OCI-M2 (cell line): Measurements from ENCODE around the gene FAM117B.
"Not testable (repeated sequence)": the region's sequence is repeated elsewhere in the genome, so short reads cannot be mapped to it uniquely, and the experiment has no call there.

Experiments
- DNase-seq: peaks from one replicate; lab custom pipeline; 2025; ENCODE audit not compliant: unreplicated experiment; lab: John Stamatoyannopoulos, UW

FAM117B gene

DNA sequence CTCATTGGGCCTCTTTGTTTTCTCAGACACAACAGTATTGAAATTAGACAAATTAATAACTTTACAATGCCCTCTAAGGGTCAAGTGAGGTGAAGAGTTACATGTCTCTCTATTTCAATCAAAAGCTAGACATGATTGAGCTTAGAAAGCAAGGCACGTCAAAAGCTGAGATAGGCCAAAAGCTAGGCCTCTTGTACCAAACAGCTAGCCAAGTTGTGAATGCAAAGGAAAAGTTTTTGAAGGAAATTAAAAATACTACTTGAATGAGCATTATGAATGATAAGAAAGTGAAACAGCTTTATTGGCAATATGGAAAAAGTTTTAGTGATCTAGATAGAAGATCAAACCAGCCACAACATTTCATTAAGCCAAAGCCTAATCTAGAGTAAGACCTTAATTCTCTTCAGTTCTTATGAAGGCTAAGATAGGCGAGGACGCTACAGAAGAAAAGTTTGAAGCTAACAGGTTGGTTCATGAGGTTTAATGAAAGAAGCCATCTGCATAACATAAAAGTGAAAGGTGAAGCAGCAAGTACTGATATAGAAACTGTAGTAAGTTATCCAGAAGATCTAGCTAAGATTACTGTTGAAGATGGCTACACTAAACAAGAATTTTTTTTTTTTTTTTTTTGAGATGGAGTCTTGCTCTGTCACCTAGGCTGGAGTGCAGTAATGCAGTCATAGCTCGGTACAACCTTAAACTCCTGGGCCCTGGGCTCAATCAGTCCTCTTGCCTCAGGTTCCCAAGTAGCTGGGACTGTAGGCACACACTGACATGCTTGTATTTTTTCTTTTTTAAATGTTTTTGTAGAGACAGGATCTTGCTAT is 65.5 kb downstream of the FAM117B start:
- DNase-seq, result no peak

DNA sequence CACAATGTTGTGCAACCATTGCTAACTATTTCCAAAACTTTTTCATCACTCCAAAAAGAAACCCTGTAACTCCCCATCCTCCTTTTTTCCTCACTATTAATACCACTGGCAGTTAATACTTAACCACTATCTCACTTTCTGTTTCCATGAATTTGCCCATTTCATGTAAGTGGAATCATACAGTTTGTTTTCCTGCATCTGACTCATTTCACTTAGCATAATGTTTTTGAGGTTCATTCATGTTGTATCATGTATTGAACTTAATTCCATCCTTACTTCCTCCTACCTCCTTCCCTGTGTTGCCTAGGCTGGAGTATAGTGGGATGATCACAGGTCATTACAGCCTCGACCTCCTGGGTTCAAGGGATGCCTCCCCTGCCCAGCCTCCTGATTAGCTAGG is 68.3 kb downstream of the FAM117B start:
- DNase-seq, result no peak

DNA sequence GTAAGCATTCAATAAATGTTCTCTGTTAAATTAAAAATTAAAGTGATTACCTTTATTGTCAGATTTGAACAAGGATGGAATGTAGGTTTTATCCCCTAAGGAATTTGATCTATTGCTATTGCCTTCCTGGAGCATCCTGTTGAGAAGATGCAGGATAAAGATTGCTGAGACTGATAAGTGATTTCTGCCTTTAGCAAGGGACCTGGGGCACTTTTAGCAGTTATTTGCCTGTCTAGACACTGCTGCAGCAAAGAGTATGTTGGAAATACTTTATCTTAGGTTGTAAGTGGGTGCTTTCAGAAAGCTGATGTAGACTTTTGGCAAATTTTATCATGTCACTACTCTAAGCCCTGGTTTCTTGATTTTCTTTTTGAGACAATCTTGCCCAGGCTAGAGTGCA is 69.5 kb downstream of the FAM117B start:
- no peak for DNase-seq

DNA sequence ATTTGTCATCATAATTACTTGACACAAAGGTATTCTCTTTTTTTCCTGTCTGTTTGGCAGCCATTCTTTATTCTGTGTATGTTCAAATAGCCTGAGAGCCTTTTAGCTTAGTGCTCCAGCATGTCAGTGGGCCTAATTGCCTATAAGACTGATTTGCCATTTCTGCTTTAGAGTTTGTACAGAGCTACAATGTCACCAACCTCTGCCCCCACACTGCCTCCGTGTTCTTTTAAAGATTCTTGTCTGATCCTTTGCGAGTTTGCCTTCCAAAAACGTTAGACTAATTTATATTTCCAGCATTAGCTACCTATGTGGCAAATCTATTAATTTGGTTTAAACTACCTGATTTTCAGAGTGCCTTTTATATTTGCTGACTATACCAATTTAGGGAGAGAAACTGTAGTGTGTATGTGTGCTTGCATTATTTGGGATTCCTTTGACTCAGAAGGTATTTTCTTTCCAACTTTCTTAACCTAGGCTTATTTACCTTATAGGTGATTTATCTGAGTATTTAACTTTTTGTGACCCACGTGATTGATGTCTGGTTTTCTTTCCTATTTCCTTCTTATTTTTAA is 70.8 kb downstream of the FAM117B start:
- DNase-seq, result no peak

DNA sequence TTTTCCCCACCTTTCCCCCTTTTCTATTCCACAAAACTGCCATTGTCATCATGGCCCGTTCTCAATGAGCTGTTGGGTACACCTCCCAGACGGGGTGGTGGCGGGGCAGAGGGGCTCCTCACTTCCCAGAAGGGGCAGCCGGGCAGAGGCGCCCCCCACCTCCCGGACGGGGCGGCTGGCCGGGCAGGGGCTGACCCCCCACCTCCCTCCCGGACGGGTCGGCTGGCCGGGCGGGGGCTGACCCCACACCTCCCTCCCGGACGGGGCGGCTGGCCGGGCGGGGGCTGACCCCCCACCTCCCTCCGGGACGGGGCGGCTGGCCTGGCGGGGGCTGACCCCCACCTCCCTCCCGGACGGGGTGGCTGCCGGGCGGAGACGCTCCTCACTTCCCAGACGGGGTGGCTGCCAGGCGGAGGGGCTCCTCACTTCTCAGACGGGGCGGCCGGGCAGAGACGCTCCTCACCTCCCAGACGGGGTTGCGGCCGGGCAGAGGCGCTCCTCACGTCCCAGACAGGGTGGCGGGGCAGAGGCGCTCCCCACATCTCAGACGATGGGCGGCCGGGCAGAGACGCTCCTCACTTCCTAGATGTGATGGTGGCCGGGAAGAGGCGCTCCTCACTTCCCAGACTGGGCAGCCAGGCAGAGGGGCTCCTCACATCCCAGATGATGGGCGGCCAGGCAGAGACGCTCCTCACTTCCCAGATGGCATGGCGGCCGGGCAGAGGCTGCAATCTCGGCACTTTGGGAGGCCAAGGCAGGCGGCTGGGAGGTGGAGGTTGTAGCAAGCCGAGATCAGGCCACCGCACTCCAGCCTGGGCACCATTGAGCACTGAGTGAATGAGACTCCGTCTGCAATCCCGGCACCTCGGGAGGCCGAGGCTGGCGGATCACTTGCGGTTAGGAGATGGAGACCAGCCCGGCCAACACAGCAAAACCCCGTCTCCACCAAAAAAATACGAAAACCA is 80.5 kb downstream of the FAM117B start:
- DNase-seq, result not testable (repeated sequence)

DNA sequence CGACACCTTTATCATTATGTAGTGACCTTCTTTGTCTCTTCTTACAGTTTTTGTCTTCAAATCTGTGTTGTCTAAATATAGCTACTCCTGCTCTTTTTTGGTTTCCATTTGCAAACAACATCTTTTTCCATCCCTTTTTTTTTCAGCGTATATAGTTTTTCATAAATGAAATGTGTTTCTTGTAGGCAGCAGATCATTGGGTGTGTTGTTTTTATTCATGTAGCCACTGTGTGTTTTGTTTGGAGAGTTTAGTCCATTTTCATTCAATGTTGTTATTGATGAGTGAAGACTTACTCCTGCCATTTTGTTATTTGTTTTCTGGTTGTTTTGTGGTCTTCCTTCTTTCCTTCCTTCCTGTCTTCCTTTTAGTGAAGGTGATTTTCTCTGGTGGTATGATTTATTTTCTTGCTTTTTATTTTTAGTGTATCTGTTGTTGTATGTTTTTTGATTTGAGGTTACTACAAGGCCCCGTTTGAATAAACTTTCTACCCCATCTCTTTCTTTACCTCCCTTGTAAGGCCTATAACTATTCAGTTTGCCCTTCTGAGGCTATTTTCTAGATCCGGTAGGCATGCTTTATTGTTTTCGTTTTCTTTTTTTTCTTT is 81.4 kb downstream of the FAM117B start:
- DNase-seq, result no peak

DNA sequence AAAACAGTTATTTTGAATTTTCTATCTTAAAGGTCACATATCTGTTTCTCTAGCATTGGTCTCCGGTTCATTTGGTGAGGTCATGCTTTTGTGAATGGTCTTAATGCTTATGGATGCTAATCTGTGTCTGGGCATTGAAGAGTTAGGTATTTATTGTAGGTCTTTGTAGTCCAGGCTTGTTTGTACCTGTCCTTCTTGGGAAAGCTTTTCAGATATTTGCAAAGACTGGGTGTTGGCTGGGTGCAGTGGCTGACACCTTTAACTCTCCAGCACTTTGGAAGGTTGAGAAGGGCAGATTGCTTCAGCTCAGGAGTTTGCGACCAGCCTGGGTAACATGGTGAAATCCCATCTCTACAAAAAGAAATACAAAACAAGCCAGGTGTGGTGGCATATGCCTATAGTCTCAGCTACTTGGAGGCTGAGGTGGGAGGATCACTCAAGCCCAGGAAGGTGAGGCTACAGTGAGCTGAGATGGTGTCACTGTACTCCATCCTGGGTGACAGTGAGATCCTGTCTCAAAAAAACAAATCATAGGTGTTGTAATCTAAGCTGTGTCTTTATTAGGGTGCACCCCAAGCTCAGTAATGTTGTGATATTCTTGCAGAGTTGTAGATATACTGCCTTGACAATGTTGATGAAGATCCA is 82.3 kb downstream of the FAM117B start:
- DNase-seq, result no peak

DNA sequence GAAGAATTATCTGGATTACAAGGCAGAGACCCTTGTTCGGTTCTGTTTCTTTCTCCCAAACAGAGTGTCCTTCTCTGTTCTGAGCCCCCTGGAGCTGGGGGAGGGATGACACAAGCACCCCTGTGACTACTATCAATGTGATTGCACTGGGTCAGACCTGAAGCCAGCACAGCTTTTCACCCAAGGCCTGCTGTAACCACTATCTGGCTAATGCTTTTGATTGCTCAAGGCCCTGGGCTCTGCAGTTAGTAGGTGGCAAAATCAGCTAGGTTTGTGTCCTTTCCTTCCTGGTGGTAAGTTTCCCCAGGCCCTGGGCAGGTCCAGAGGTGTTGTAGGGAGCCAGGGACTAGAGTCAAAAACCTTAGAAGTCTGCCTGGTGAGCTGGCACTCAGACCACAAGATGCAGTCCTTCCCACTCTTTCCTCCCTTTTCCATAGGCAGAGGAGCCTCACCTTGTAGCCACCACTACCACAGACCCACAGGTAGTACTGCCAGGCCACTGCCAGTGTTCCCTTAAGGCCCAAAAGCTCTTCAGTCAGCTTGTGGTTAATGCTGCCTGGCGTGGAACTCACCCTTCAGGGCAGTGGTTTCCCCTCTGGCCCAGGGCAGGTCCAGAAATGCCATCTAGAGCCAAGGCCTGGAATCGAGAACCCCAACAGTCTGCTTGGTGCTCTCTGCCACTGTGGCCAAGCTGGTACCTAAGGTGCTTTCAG is 83.0 kb downstream of the FAM117B start:
- no peak for DNase-seq

DNA sequence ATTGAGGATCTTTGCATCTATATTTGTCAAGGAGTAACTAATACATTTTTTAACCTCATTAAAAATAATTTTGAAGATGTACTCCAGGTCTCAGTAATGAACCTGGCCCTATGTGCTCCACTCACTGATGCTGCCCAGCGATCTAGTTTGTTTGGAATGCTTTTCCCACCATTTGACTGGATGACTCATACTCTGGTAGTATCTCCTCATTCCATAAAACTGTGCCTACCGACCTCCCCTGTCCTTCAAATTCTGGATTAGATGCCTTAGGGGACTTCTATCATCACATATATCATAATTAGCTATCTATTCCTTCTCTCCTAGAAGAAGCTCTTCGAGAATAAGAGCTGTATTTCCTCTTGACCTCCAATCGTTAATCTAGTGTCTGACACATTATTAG is 83.8 kb downstream of the FAM117B start:
- DNase-seq, result no peak

DNA sequence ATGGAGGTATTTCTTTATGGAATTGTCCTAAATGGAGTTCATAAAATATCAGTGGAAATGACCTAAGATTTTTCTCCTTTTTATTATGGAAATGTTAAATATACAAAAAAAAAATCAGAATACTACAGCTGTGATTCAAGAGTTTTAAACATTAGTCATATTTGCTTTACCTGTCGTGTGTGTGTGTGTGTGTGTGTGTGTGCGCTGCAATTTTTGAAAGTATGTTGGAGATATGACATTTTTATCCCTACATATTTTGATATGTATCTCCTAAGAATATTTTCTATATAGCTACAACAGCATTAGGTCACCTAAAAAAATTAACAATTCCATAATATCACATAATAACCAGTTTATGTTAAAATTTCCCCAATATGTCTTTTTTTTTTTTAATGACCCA is 85.5 kb downstream of the FAM117B start:
- no peak for DNase-seq

DNA sequence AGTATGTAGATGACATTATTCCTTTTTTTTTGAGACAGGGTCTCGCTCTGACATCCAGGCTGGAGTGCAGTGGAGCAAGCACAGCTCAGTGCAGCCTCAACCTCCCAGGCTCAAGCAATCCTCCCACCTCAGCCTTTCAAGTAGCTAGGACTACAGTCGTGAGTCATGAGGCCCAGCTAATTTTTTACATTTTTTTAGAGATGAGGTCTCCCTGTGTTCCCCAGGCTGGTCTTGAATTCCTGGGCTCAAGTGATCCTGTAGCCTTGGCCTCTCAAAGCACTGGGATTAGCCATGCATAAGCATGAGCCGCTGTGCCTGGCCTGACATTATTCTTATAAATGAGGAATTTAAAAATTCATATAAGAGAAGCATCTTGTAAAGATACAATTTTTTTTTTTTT is 86.9 kb downstream of the FAM117B start:
- no peak for DNase-seq

DNA sequence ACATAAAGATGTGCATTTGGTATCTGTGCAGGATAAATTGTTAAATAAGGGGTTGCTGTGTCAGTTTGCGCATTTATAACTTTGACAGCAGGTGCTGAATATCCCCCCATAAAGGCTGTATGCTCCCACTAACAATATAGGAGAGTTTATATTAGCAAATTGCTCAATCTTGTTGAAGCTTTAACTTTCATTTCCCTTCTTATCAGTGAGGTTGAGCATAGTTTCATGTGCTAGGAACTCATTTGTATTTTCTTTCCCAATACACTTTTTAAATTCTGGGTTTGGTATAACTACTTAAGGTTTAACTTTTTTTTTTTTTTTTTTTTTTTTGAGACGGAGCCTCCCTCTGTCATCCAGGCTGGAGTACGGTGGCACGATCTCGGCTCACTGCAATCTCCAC is 89.0 kb downstream of the FAM117B start:
- no peak for DNase-seq

DNA sequence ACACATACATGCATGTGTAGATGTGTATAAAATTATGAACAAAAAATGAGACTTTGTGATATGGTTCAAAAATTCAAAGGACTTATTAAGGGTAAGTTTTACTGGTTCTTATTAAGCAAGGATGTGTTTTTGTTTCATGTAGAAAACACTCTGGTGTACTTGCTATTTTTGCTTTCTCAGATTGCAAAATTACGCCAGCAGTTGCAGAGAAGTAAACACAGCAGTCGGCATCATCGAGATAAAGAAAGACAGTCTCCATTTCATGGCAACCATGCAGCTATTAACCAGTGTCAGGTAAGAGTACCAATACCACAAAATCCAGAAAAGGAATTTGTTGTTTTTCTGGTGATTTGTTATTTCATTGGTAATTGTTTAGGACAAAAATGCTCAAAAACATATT is 91.3 kb downstream of the FAM117B start:
- DNase-seq, result no peak

DNA sequence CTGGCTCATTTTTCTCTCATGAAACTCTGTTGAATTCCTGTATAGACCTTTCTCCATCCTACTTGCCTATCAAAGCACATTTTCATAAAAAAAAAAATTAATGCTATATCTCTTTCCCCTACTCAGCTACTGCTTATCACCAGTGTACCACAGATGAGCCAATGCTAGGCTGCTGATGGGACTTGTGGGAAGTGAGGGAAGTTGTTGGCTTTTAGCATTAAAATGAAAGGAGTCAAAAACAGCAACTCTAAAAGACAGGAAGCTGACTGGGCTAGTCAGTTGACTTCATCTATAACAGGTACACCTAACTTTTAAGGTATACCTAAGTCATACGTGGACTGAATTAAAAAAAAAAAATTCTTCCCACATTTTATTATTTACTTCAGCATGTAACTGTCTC is 102.1 kb downstream of the FAM117B start:
- no peak for DNase-seq

DNA sequence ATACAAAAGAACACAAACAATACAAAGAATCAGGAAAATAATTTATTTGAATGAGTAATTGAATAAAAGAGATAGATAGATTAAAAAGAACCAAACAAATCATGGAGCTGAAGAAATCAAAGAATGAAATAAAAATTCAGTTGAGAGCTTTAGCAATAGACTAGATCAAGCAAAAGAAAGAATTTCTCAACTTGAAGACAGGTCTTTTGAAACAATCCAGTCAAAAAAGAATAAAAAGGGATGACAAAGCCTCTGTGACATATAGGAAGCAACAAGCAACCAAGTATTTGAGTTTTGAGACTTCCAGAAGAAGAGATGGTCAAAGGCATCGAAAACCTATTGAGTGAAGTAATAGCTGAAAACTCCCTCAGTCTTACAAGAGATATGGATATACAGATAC is 108.8 kb downstream of the FAM117B start:
- no peak for DNase-seq

DNA sequence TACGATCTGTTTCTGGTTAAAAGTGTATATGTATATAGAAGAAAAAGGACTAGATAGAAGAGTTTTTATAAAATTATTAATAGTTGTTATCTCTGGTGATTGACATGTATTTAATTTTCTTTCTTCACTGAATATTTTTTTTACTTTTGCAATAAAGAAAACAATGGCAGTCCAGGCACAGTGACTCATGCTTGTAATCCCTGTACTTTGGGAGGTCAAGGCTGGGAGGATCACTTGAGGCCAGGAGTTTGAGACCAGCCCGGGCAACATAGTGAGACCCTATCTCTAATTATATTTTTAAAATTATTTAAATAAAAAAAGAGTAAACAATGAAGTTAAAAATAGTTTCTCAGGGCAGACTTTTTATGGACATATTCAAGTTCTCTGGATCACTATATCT is 114.7 kb downstream of the FAM117B start:
- no peak for DNase-seq

DNA sequence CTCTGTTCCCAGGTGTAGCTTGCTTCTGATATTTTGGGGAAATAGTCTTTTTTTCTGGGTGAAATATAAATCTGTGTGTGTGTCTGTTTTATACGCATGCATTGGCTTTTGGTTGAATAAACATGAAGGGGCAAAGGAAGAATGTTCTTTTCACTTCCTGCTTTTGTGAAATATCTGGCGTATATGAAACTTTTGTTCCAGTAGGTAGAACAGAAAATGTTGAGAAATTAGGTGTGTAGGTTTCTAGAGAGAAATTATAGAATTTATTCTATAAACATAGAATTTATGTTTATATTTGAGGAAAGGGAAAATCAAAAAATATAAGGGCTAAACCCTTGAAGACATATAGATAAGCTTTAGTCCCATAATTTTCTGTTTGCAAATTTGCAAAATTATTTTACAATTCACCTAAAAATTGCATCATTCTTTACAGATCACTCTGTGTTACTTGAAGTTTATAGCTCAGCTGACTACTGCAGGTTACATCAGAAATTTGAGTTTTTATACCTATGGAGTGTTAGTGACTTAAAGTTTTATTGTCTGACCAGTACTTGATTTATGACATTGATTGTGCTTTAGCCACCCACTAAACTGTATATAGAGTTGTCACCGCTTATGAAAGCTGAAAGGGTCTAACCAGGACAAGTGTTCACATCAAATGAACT is 116.1 kb downstream of the FAM117B start:
- no peak for DNase-seq

DNA sequence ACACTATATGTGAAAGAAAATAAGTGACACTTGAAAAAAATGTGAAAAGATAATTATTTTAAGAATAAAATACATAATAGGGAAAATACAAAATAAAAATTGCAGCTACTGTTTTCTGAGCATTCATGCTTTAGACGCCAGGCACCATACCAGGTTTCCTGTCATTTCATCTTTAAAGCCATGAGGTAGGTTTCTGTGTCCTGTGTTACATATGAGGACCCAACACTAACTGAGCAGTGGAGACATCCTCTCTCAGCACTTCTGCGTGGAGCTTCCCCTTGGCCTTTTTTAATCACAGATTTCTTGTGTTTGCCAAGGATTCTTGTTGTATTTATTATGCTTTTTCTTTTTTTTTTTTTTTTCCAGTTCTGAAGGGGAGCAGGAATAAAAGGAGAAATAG is 117.3 kb downstream of the FAM117B start:
- DNase-seq, result no peak

DNA sequence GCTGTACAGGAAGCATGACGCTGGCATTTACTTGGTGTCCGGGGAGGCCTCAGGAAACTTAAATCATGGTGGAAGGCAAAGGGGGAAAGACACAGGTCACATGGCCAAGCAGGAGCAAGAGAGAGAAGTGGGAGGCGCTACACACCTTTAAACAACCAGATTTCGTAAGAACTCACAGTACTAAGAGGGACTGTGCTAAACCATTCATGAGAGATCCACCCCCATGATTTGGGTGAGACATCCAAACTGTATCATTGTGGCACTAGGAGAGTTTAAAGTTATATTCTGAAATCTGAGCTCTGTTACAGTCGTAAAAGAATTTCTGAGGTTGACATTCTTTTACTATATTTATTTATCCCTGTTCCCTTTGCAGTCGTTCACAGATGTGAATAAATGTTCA is 120.2 kb downstream of the FAM117B start:
- no peak for DNase-seq

DNA sequence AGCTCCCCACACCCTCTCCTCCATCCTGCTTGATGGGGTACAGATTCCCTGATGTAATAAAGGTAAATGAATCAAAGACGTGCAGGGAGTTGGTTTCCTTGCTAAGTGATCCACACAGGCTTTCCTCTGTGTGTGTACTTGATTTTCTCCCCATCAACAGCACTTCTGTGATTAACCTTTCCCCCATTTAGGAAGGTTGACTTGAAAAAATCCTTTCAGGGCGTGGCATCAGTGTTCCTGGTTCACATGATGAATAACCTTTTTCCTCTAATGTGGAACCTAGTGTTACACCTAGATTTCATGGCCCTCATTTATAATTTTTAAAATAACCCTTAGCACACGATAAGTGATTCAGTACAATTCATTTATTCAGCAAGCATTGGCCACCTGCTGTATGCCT is 121.8 kb downstream of the FAM117B start:
- DNase-seq, result no peak
